NT2/D1 (cell line): Measurements from ENCODE around the gene NFASC.

Source experiments
- SUZ12 ChIP-seq: IDR thresholded peaks from 2 replicates; pipeline ENCODE4 v1.6.1; 2011; ENCODE audit not compliant: insufficient read length, insufficient read depth; ENCODE audit errors: extremely low read depth
- YY1 ChIP-seq: IDR thresholded peaks from 2 replicates; pipeline ENCODE4 v1.6.1; 2011; ENCODE audit not compliant: insufficient read length, insufficient read depth
- ZNF274 ChIP-seq: IDR thresholded peaks from 2 replicates; pipeline ENCODE4 v1.6.1; 2011; ENCODE audit warnings: mild to moderate bottlenecking, low read depth, low read length

DNA sequence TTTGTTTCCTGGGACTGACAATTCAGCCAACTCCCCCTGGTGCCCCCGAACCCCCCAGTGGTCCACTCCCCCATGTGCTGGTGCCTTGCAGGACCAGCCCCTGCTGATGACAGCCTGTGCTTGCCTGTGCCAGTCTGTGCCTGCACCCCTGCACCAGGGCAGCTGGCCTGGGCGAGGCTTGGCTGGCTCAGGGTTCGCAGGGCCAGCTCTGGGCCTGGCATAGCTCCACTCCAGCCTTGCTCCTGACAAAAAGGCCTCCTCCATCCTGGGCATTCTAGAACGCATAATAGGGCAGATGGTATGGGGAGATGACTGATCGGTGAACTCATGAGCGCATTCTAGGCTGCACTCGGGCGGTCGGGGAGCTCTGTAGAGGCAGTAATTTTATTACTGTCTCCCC, 177.7 kb downstream of the NFASC start:
- no peak for TF ChIP-seq YY1
- no peak for TF ChIP-seq SUZ12
- TF ChIP-seq ZNF274: no peak
